Stimulated activated CD4-positive, alpha-beta T cell treated with anti-CD3 and anti-CD28 coated beads, TNF-alpha, amount 100 ng/mL, for 1 hour (primary cell): ENCODE measurements around the gene GCSH.

Experiments
- DNase-seq, 3 donors: peaks; one replicate each; pipeline ENCODE4 v3.0.0-alpha.2; 2020; ENCODE audit warnings: low read depth in 3 of 3, low spot score in 1 of 3

Gene GCSH

GRCh38 chr16:81053761-81054160 lies 42.4 kb downstream of the GCSH start:
- no peak for DNase-seq

GRCh38 chr16:81042821-81043220 lies 53.4 kb downstream of the GCSH start:
- no peak for DNase-seq

- DNase-seq, result no peak
Measured at GRCh38 chr16:81041696-81042095, 54.5 kb downstream of the GCSH start.

DNA sequence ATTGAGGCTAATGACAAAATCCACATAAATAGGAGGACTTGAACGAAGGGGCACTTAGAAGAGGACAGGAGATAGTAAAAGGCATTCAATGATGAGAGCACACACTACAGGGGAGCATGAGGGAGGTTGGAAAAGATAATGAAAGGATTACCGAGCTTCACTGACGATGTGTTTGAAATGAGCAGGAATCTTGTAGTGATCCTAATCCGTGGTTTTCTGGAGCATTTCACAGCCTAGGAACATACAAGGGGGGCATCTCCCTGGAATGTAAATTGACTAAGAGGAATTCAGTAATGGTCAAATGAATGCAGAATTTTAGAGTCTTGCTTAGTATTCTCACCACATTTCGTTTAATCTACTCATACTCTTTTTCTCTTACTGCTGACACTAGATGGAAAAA lies 55.4 kb downstream of the GCSH start:
- DNase-seq, result no peak

- DNase-seq, result no peak
Measured at GRCh38 chr16:81040131-81040530, 56.1 kb downstream of the GCSH start.

- no peak for DNase-seq
Measured at GRCh38 chr16:81036751-81037350, 59.3 kb downstream of the GCSH start.

- DNase-seq, result peak in 2 of 3 donors; percentile 3 to 10
Measured at GRCh38 chr16:81035975-81036750, 60.0 kb downstream of the GCSH start.

GRCh38 chr16:81035398-81035974 lies 60.7 kb downstream of the GCSH start, which contains the start of gene ATMIN:
ATMIN (plus strand) TSS chr16:81035842; CDS start chr16:81035871, 29 bp downstream.
- DNase-seq, result peak; percentile 67 to 84 (median 82)
